ENCODE data around the gene NOP53. TPM values are rescaled to one million over a fixed set of nuclear protein-coding genes. Genes with fewer than 3 reads are reported as not detected.
"Not testable (repeated sequence)": the region's sequence is repeated elsewhere in the genome, so short reads cannot be mapped to it uniquely, and the experiment has no call there.

NOP53 gene
- total and polyA plus RNA-seq, 7 experiments from 2014 or later: 316 to 1,143 (median 681) TPM

DNA sequence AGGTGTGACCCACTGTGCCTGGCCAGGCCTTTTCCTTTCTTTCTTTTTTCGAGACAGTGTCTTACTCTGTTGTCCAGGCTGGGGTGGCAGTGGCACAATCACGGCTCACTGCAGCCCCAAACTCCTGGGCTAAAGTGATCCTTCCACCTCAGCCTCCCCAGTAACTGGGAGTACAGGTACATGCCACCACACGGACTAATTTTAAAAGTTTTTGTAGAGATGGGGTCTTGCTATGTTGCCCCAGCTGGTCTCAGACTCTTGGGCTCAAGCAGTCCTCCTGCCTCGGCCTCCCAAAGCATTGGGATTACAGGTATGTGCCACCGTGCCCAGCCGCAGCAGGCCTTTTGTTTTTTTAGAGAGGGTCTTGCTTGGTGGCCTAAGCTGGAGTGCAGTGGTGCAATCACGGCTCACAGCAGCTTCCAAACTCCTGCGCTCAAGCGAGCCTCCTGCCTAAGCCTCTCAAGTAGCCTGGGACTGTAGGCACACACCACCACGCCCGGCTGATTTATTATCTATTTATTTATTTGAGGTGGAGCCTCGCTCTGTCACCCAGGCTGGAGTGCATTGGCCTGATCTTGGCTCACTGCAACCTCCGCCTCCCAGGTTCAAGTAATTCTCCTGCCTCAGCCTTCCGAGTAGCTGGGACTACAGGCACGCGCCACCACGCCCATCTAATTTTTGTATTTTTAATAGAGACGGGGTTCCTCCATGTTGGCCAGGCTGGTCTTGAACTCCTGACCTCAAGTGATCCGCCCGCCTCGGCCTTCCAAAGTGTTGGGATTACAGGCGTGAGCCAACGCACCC, 32.1 kb downstream of the NOP53 start:
- CTCF ChIA-PET; H3K27me3 ChIP-seq (ENCODE audit: control insufficient read depth in 2 of 2, insufficient read depth in 2 of 2, low read length in 2 of 2); DNase-seq; H3K27me3 Mint-ChIP-seq; H3K9me3 ChIP-seq (ENCODE audit: control insufficient read depth in 2 of 3, low read length in 3 of 3); ATAC-seq; H3K9me3 Mint-ChIP-seq: not testable (repeated sequence)
- peaks cover 0 to 23% (median 7%) of the 10 kb centered on the region in 3 experiments for H3K36me3 ChIP-seq (ENCODE audit: control insufficient read depth in 2 of 3, insufficient read depth in 3 of 3, low read length in 3 of 3)
- peaks cover 0 to 11% (median 10%) of the 10 kb centered on the region in 5 donors for H3K36me3 Mint-ChIP-seq
- H3K4me3 Mint-ChIP-seq: peak overlapping the region; percentile 84 to 99 (median 93)
- H3K27ac ChIP-seq (ENCODE audit: low read depth, low read length): peak overlapping the region; percentile 87
- H3K4me1 Mint-ChIP-seq: peaks cover 8 to 38% (median 32%) of the 10 kb centered on the region in 7 donors
- H3K4me3 ChIP-seq (ENCODE audit: low read length): peak overlapping the region; percentile 88
- H3K27ac Mint-ChIP-seq: peak overlapping the region in 7 of 9 donors; percentile 75 to 96 (median 93)
- H3K4me1 ChIP-seq (ENCODE audit: control insufficient read depth in 2 of 2, insufficient read depth in 2 of 2, low read length in 2 of 2): peaks cover 8 to 19% of the 10 kb centered on the region in 2 donors
- POLR2A ChIA-PET: interaction anchor here (1.9 kb wide), 1 partner anchor 32 kb away, joined by 7 read pairs; the partner anchor contains the start of gene NOP53
- intact Hi-C loops (cut with micrococcal nuclease): loop anchor here (1.0 to 5.0 kb wide), 5 partner anchors 32 to 735 kb away; partner anchors contain the start of genes NOP53 (in 2 of the 2), DHX34 (in 1 of the 2), LMTK3 (in 1 of the 2) and NAPA (in 1 of the 2)

DNA sequence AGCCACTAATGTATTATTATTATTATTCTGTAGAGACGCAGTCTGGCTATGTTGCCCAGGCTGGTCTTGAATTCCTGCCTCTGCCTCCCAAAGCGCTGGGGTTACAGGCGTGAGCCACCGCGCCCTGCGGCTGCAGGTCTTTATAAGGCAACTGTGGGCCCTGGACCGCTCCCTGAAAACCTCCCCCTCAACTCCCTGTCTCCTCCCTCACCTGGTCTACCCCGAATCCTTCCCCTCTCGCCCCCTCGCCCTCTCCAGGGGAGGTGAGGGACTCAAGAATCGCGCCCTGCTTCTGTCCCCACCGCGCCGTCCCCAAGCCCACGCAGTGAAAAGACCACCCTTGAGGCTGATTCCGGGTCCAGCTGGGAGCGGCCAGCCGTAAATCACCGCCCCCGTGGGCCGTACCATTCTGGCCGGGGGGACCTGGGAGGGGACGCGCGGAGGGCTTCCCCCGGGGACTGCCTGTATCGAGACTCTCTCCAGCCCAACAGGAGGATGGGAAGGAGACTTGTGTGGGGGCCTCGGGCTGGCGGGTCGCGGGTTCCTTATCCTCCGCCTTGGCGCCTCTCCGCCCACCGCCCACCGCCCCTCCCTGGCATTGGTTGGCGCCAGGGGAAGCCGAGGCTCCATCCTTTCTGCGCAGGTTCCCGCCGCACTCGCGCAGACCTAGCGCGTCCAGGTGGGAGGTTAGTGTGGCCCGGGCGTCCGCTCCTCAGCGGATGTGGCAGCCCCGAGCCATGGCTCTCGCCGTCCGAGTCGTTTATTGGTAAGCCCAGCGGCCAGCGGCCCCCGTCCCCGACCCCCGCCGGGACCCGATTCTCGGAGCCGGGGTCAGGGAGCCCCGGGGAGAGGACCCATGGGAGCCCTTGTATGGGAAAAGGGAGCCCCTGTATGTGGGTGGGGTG, 33.0 kb downstream of the NOP53 start, which contains the start of gene SELENOW:
TSS of gene SELENOW (plus strand) at position 655 of the 905 bp plus-strand sequence. CDS start at position 738, 83 bp downstream.
- ATAC-seq (peak; percentile 95), DNase-seq (peak; percentile 56 to 86 (median 76))
- Histone ChIP-seq H3K27ac (ENCODE audit: low read depth, low read length) (peak within 1 kb of the TSS; percentile 87), H3K9me3 (ENCODE audit: control insufficient read depth in 2 of 3, low read length in 3 of 3) (no peaks in the 10 kb centered on the region), H3K36me3 (ENCODE audit: control insufficient read depth in 2 of 3, insufficient read depth in 3 of 3, low read length in 3 of 3) (peaks cover 0 to 24% (median 7%) of the 10 kb centered on the region in 3 experiments), H3K27me3 (ENCODE audit: control insufficient read depth in 2 of 2, insufficient read depth in 2 of 2, low read length in 2 of 2) (no peaks in the 10 kb centered on the region), H3K4me1 (ENCODE audit: control insufficient read depth in 2 of 2, insufficient read depth in 2 of 2, low read length in 2 of 2) (peaks cover 8 to 19% of the 10 kb centered on the region in 2 donors), H3K4me3 (ENCODE audit: low read length) (peak within 1 kb of the TSS; percentile 88)
- Mint-ChIP-seq H3K4me1 (peaks cover 8 to 40% (median 32%) of the 10 kb centered on the region in 7 donors), H3K9me3 (no peaks in the 10 kb centered on the region), H3K4me3 (peak within 1 kb of the TSS; percentile 84 to 99 (median 93)), H3K36me3 (peaks cover 0 to 15% (median 10%) of the 10 kb centered on the region in 5 donors), H3K27me3 (no peaks in the 10 kb centered on the region), H3K27ac (peak within 1 kb of the TSS; percentile 70 to 96 (median 91))
- intact Hi-C loops (cut with micrococcal nuclease): loop anchor here (1.0 to 5.0 kb wide), 5 partner anchors 33 to 734 kb away; partner anchors contain the start of genes NOP53 (in 2 of the 2), DHX34 (in 1 of the 2), LMTK3 (in 1 of the 2) and NAPA (in 1 of the 2)
- ChIA-PET CTCF (no interaction called here), POLR2A (interaction anchor here (1.9 kb wide), 1 partner anchor 33 kb away, joined by 7 read pairs; the partner anchor contains the start of gene NOP53)

DNA sequence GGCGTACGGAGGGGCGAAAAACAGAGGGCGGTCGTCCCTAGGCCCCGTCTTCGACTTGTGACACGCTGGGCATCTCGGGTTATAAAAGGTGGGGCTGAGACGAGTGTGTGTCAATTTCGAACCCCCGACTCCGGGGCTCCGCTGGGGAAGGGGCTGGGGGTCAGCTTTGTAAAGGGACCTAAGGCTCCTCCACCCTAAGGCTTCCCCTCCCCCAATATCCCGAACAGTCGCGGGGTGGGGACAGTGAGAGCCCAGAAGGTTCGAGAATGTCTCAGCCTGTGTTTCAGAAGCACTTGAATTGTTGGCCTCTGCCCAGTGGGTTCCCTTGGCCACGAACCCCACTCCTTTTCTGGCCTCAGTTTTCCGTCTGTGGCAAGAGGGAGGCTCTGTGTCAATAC, 33.6 kb downstream of the NOP53 start:
- DNase-seq: peak in 1 of 9 donors; percentile 11
- H3K27ac ChIP-seq (ENCODE audit: low read depth, low read length): peak overlapping the region; percentile 87
- POLR2A ChIA-PET: interaction anchor here (0.6 to 0.9 kb wide), 3 partner anchors 24 to 34 kb away, joined by 3 to 4 read pairs (median 3); partner anchors contain the start of gene NOP53
- peaks cover 8 to 19% of the 10 kb centered on the region in 2 donors for H3K4me1 ChIP-seq (ENCODE audit: control insufficient read depth in 2 of 2, insufficient read depth in 2 of 2, low read length in 2 of 2)
- CTCF ChIA-PET: no interaction called here
- peak overlapping the region; percentile 70 to 95 (median 91) for H3K27ac Mint-ChIP-seq
- H3K36me3 ChIP-seq (ENCODE audit: control insufficient read depth in 2 of 3, insufficient read depth in 3 of 3, low read length in 3 of 3): peaks cover 0 to 30% (median 7%) of the 10 kb centered on the region in 3 experiments
- ATAC-seq: peak; percentile 8
- H3K27me3 ChIP-seq (ENCODE audit: control insufficient read depth in 2 of 2, insufficient read depth in 2 of 2, low read length in 2 of 2): no peaks in the 10 kb centered on the region
- intact Hi-C loops (cut with micrococcal nuclease): loop anchor here (1.0 to 5.0 kb wide), 5 partner anchors 34 to 733 kb away; partner anchors contain the start of genes NOP53 (in 2 of the 2), DHX34 (in 1 of the 2), LMTK3 (in 1 of the 2) and NAPA (in 1 of the 2)
- no peaks in the 10 kb centered on the region for H3K9me3 ChIP-seq (ENCODE audit: control insufficient read depth in 2 of 3, low read length in 3 of 3)
- peaks cover 0 to 15% (median 12%) of the 10 kb centered on the region in 5 donors for H3K36me3 Mint-ChIP-seq
- H3K27me3 Mint-ChIP-seq: no peaks in the 10 kb centered on the region
- H3K4me3 Mint-ChIP-seq: peak overlapping the region; percentile 84 to 99 (median 93)
- H3K9me3 Mint-ChIP-seq: no peaks in the 10 kb centered on the region
- H3K4me1 Mint-ChIP-seq: peaks cover 8 to 40% (median 32%) of the 10 kb centered on the region in 7 donors
- peak overlapping the region; percentile 88 for H3K4me3 ChIP-seq (ENCODE audit: low read length)

DNA sequence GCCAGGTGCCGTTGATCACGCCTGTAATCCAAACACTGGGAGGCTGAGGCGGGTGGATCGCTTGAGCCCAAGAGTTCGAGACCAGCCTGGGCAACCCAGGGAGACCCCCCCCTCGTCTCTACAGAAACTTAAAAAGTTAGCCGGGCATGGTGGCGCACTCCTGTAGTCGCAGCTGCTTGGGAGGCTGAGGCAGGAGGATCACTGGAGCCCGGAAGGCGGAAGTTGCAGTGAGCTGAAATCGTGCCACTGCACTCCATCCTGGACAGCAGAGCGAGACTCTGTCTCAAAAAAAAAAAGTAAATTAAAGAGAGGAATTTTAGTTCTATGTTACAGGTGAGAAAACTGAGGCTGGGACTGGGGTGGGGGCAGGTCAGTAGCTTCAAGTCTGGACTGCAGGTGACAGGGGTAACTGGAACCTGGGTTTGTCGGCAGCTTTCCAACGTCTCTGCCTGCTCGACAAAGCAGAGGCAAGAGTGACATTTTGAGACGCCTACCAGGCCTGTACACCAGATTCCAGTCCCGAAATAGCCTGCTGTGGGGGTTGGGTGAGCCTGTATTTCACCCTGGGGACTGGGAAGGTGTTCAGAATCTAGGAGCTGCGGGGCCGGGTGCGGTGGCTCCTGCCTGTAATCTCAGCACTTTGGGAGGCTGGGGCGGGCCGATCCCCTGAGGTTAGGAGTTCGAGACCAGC, 34.3 kb downstream of the NOP53 start:
- Histone ChIP-seq H3K4me3 (ENCODE audit: low read length) (peak overlapping the region; percentile 88), H3K9me3 (ENCODE audit: control insufficient read depth in 2 of 3, low read length in 3 of 3) (no peaks in the 10 kb centered on the region), H3K36me3 (ENCODE audit: control insufficient read depth in 2 of 3, insufficient read depth in 3 of 3, low read length in 3 of 3) (peaks cover 0 to 38% (median 7%) of the 10 kb centered on the region in 3 experiments), H3K4me1 (ENCODE audit: control insufficient read depth in 2 of 2, insufficient read depth in 2 of 2, low read length in 2 of 2) (peaks cover 8 to 19% of the 10 kb centered on the region in 2 donors), H3K27me3 (ENCODE audit: control insufficient read depth in 2 of 2, insufficient read depth in 2 of 2, low read length in 2 of 2) (no peaks in the 10 kb centered on the region), H3K27ac (ENCODE audit: low read depth, low read length) (peak overlapping the region; percentile 87)
- H3K27me3 Mint-ChIP-seq: no peaks in the 10 kb centered on the region
- peaks cover 0 to 18% (median 15%) of the 10 kb centered on the region in 5 donors for H3K36me3 Mint-ChIP-seq
- DNase-seq (no peak), ATAC-seq (no peak)
- H3K27ac Mint-ChIP-seq: peak overlapping the region; percentile 70 to 95 (median 91)
- POLR2A ChIA-PET: interaction anchor here (0.6 to 0.9 kb wide), 6 partner anchors 25 to 800 kb away, joined by 3 to 6 read pairs (median 3); partner anchors contain the start of gene NOP53
- intact Hi-C loops (cut with micrococcal nuclease): loop anchor here in 1 of 2 donors (5.0 kb wide), 1 partner anchor 733 kb away; the partner anchor contains the start of gene LMTK3
- CTCF ChIA-PET: interaction anchor here (0.6 kb wide), 1 partner anchor 1980 kb away, joined by 11 read pairs; no protein-coding TSS in a partner anchor
- peaks cover 8 to 40% (median 32%) of the 10 kb centered on the region in 7 donors for H3K4me1 Mint-ChIP-seq
- peak overlapping the region; percentile 84 to 99 (median 93) for H3K4me3 Mint-ChIP-seq
- no peaks in the 10 kb centered on the region for H3K9me3 Mint-ChIP-seq

DNA sequence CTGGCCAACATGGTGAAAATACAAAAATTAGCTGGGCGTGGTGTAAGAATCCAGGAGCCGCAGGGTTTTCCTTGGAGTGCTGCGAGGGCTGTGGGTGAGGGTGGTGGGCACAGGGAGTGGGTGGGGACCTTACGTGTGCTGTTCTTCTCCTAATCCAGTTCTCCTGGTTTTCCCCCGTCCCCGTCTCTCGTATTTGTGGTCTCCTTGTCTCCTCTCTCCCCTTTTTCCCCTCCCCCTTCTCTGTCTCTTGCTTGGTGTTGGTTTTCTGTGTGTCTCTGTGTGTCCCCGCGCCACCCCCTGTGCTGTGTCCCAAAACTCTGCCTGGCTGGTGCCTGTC, 34.8 kb downstream of the NOP53 start:
- H3K36me3 Mint-ChIP-seq: peaks cover 0 to 18% (median 15%) of the 10 kb centered on the region in 5 donors
- CTCF ChIA-PET: interaction anchor here (0.6 kb wide), 1 partner anchor 1981 kb away, joined by 11 read pairs; no protein-coding TSS in a partner anchor

More for the DNA sequence above, 34.8 kb downstream of the NOP53 start:
- Histone ChIP-seq H3K27me3 (ENCODE audit: control insufficient read depth in 2 of 2, insufficient read depth in 2 of 2, low read length in 2 of 2) (no peaks in the 10 kb centered on the region), H3K27ac (ENCODE audit: low read depth, low read length) (peak overlapping the region; percentile 87), H3K4me1 (ENCODE audit: control insufficient read depth in 2 of 2, insufficient read depth in 2 of 2, low read length in 2 of 2) (peaks cover 8 to 19% of the 10 kb centered on the region in 2 donors), H3K4me3 (ENCODE audit: low read length) (no peak overlapping the region), H3K36me3 (ENCODE audit: control insufficient read depth in 2 of 3, insufficient read depth in 3 of 3, low read length in 3 of 3) (peaks cover 0 to 42% (median 7%) of the 10 kb centered on the region in 3 experiments), H3K9me3 (ENCODE audit: control insufficient read depth in 2 of 3, low read length in 3 of 3) (no peaks in the 10 kb centered on the region)
- H3K4me1 Mint-ChIP-seq: peaks cover 8 to 40% (median 32%) of the 10 kb centered on the region in 7 donors
- H3K27ac Mint-ChIP-seq: peak overlapping the region in 8 of 9 donors; percentile 57 to 94 (median 90)
- no peaks in the 10 kb centered on the region for H3K27me3 Mint-ChIP-seq
- POLR2A ChIA-PET: interaction anchor here (0.6 kb wide), 2 partner anchors 34 to 36 kb away, joined by 3 to 6 read pairs; no protein-coding TSS in a partner anchor
- ATAC-seq (no peak), DNase-seq (no peak)
- peak overlapping the region; percentile 78 to 99 (median 93) for H3K4me3 Mint-ChIP-seq
- intact Hi-C loops (cut with micrococcal nuclease): no loop called here
- no peaks in the 10 kb centered on the region for H3K9me3 Mint-ChIP-seq
